Testis (tissue), 3 donors: ENCODE data around the gene TPRX2. TPM values are rescaled to one million over a fixed set of nuclear protein-coding genes. Genes with fewer than 3 reads are reported as not detected.
"Not testable (repeated sequence)": the region's sequence is repeated elsewhere in the genome, so short reads cannot be mapped to it uniquely, and the experiment has no call there.

Source experiments
- DNase-seq: peaks from one replicate; pipeline ENCODE4 v3.0.0-alpha.2; 2019
- H3K27ac ChIP-seq, 2 donors: fragments of 200-600 bp; sonication (generic); one replicate each; pipeline ENCODE4 v1.5.1; 2019
- H3K27me3 ChIP-seq: fragments of 200-600 bp; sonication (generic); one replicate; pipeline ENCODE4 v1.5.1; 2019
- H3K36me3 ChIP-seq: fragments of 200-600 bp; sonication (generic); one replicate; pipeline ENCODE4 v1.5.1; 2017; ENCODE audit warnings: low read depth; ENCODE audit errors: missing control alignments
- H3K4me1 ChIP-seq: fragments of 200-600 bp; sonication (generic); one replicate; pipeline ENCODE4 v1.5.1; 2019
- H3K4me3 ChIP-seq, 2 donors: fragments of 200-600 bp; sonication (generic); one replicate each; pipeline ENCODE4 v1.5.1; 2017 to 2019
- H3K9me3 ChIP-seq: fragments of 200-600 bp; sonication (generic); one replicate; pipeline ENCODE4 v1.5.1; 2017
- POLR2A ChIP-seq: fragments of 450-650 bp; IDR thresholded peaks from one replicate; pipeline ENCODE4 v1.6.1; 2017; ENCODE audit warnings: antibody characterized with exemption, mild to moderate bottlenecking, moderate library complexity
- WGBS, 2 donors: methylation state at CpG; one replicate each; pipeline ENCODE4 v1.1.5; 2018; 5-methylcytosine and 5-hydroxymethylcytosine counted together
- intact Hi-C: fragments of 100-400 bp; cut with DNase I; formaldehyde crosslinking; loops from one replicate; pipeline ENCODE4 v1.15.1; 2023; ENCODE audit warnings: low total_unique reads
- polyA plus RNA-seq: library from polyadenylated mRNA; stranded (reverse); fragments of 350-450 nt; fragmentation: Illumina TruSeq; extraction: RNeasy Lipid Tissue Mini Kit (QIAGEN cat#74804); gene quantifications from one replicate; pipeline ENCODE4 v1.2.3, GENCODE V29; 2014; ENCODE audit warnings: low read depth, low replicate concordance; ENCODE audit not compliant: insufficient read depth
- total RNA-seq, 2 donors: library from RNA; depleted of rRNA; stranded (reverse); fragments of >200 nt; gene quantifications; one replicate each; pipeline ENCODE4 v1.2.3, GENCODE V29; 2016
- TF ChIP-seq, protein P1 (sequence below), 3 experiments: fragments of 450-650 bp in 2 of 3; fragments of 200-600 bp in 1 of 3; sonication (generic) in 1 of 3; IDR thresholded peaks; one replicate each; pipeline ENCODE4 v1.5.1; 2016 to 2019; ENCODE audit warnings: antibody characterized with exemption in 3 of 3, mild to moderate bottlenecking in 2 of 3, moderate library complexity in 1 of 3

Gene TPRX2
- total and polyA plus RNA-seq, 3 donors from 2014 or later: 0.37 to 0.63 (median 0.53) TPM

DNA sequence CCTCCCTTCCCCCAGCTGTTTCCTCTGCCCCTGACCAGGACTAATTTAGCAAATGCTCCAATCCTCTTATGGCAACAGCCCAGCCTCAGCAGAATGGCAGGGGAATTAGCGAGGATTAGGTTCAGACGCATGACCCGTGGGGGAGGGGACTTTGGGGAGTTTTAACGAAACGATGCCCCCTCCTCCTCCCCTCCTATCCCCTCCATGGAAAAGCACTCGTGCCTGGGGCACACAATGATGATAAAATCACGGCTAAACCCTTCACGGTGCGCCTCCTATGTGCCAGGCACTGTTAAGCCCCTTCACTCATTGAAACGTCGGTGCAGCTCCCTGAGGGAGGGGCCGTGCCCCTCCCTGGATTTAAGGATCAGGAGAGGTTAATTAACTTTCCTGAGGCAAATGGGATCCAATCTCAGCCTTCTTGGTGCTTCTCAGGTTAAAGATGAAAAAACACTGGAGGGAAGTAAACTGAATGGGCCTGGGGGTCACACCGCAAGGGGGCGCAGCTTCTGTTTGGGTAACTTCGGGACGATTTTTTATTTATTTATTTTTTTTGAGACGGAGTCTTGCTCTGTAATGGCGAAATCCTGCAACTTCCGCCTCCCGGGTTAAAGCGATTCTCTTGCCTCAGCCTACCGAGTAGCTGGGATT is 10.1 kb upstream of the TPRX2 start:
- Histone ChIP-seq H3K27ac (no peak overlapping the region), H3K27me3 (no peaks in the 10 kb centered on the region), H3K4me3 (peak overlapping the region; percentile 12 to 41), H3K9me3 (no peaks in the 10 kb centered on the region), H3K36me3 (no peaks in the 10 kb centered on the region), H3K4me1 (no peaks in the 10 kb centered on the region)
- TF ChIP-seq, protein P1, sequence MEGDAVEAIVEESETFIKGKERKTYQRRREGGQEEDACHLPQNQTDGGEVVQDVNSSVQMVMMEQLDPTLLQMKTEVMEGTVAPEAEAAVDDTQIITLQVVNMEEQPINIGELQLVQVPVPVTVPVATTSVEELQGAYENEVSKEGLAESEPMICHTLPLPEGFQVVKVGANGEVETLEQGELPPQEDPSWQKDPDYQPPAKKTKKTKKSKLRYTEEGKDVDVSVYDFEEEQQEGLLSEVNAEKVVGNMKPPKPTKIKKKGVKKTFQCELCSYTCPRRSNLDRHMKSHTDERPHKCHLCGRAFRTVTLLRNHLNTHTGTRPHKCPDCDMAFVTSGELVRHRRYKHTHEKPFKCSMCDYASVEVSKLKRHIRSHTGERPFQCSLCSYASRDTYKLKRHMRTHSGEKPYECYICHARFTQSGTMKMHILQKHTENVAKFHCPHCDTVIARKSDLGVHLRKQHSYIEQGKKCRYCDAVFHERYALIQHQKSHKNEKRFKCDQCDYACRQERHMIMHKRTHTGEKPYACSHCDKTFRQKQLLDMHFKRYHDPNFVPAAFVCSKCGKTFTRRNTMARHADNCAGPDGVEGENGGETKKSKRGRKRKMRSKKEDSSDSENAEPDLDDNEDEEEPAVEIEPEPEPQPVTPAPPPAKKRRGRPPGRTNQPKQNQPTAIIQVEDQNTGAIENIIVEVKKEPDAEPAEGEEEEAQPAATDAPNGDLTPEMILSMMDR (IDR thresholded peaks at IDR 0.05): peak in 2 of 3 experiments; percentile 33 to 49
- no peak for TF ChIP-seq POLR2A
- 2 to 5% methylated on average over 22 of the region's 22 CpGs for WGBS, 2 donors
- DNase-seq: peak; percentile 35
- intact Hi-C loops: no loop called here

DNA sequence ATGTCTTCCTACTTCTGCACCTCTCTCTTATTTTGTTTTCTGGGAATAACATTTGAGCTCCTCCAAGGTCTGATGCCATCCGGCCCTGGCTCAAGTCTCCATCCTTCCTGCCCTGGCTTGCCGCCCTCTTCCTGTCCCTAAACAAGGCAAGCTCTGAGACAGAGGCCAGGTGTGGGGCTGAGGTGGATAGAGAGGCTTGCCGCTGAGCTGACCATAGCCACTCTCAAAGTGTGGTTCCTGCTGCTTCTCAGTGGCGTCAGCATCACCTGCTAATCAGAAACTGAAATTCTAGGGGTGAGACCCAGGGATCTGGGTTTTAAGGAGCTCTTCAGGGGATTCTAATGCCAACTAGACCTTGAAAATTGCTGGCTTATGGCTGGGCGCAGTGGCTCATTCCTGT is 6.0 kb upstream of the TPRX2 start:
- H3K9me3 ChIP-seq: no peaks in the 10 kb centered on the region
- H3K27me3 ChIP-seq: no peaks in the 10 kb centered on the region
- H3K4me3 ChIP-seq: no peak overlapping the region
- H3K36me3 ChIP-seq: no peaks in the 10 kb centered on the region
- intact Hi-C loops: no loop called here
- 63 to 74% methylated on average over 4 to 5 of the region's 5 CpGs for WGBS, 2 donors
- TF ChIP-seq, protein P1 (IDR thresholded peaks at IDR 0.05): no peak
- TF ChIP-seq POLR2A: no peak
- H3K27ac ChIP-seq: no peak overlapping the region
- DNase-seq: no peak
- no peaks in the 10 kb centered on the region for H3K4me1 ChIP-seq

- Histone ChIP-seq H3K4me3 (no peak overlapping the region), H3K36me3 (no peaks in the 10 kb centered on the region), H3K4me1 (no peaks in the 10 kb centered on the region), H3K9me3 (no peaks in the 10 kb centered on the region), H3K27me3 (no peaks in the 10 kb centered on the region), H3K27ac (no peak overlapping the region)
- intact Hi-C loops: no loop called here
- DNase-seq: no peak
- no peak for TF ChIP-seq POLR2A
- TF ChIP-seq, protein P1 (IDR thresholded peaks at IDR 0.05): no peak
- WGBS, 2 donors: 53 to 58% methylated on average over 4 of the region's 4 CpGs
These were observed 4.6 kb upstream of the TPRX2 start for GRCh38 chr19:47854459-47854858.

DNA sequence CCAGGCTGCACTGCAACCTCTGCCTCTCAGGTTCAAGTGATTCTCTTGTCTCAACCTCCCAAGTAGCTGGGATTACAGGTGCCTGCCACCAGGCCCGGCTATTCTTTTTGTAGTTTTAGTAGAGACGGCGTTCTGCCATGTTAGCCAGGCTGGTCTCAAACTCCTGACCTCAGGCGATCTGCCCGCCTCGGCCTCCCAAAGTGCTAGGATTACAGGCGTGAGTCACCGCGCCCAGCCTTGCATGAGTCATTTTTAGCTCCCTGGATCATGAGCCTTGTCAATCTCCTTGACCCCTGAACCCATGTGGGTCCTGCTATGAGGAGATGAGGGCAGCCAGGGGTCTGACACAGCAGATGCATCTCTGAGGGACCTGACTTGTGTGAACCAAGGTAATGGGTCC is 804 bp upstream of the TPRX2 start:
- H3K9me3 ChIP-seq, DNase-seq, H3K4me1 ChIP-seq, H3K36me3 ChIP-seq, H3K27me3 ChIP-seq, intact Hi-C loops, H3K27ac ChIP-seq, H3K4me3 ChIP-seq: not testable (repeated sequence)
- 93 to 96% methylated on average over 5 to 9 of the region's 9 CpGs for WGBS, 2 donors

DNA sequence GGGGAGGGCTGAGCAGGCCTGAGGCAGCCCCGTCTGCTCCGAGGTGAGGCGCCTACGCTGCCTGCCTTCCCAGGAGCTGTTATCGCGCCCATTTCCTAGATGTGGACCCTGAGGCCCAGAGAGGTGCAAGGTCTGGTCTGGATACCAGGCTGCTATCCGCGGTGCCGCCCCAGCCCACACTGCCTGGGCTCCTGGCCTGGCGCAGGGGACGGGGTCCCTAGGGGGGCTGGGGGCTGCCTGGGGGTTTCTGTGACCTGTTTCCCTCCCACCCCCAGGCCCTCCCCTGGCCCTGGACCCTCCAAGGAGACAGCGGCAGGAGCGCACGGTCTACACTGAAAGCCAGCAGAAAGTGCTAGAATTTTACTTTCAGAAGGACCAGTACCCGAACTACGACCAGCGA is 803 bp downstream of the TPRX2 start:
- DNase-seq, intact Hi-C loops, H3K4me3 ChIP-seq, H3K36me3 ChIP-seq, H3K27me3 ChIP-seq, H3K4me1 ChIP-seq, H3K9me3 ChIP-seq, H3K27ac ChIP-seq: not testable (repeated sequence)
- WGBS, 2 donors: 43 to 60% methylated on average over 2 to 5 of the region's 17 CpGs
